ENCODE results near the gene DTX1. TPM values are rescaled to one million over a fixed set of nuclear protein-coding genes. Genes with fewer than 3 reads are reported as not detected.

DTX1 gene
- total and polyA plus RNA-seq, 2 of the 8 experiments (the other 6 are each of a cell fraction or from before 2014, with no cell fraction given) = 4.7 to 6.9 TPM

GRCh38 chr12:113130457-113131135 lies 74.1 kb downstream of the DTX1 start (continued):
- TF ChIP-seq CTCF (IDR thresholded peaks at IDR 0.05; ENCODE audit: control extremely low read depth in 1 of 3, insufficient read depth in 1 of 3, low read depth in 1 of 3, low read length in 3 of 3) (peak; percentile 70 to 84 (median 83)), CHD2 (IDR thresholded peaks at IDR 0.05; ENCODE audit: low read length) (0 out of 2 replicates have a peak, but pooled peaks have one; percentile 8), POU5F1 (IDR thresholded peaks at IDR 0.05; ENCODE audit: low read depth, low read length) (no peak), NRF1 (IDR thresholded peaks at IDR 0.05; ENCODE audit: low read depth, low read length) (no peak), PHF8 (conservative IDR thresholded peaks at IDR 0.05; ENCODE audit: low read depth, low read length) (no peak), CTBP2 (IDR thresholded peaks at IDR 0.05; ENCODE audit: borderline replicate concordance, insufficient read depth, insufficient read length, low read length) (no peak), GTF2F1 (IDR thresholded peaks at IDR 0.05; ENCODE audit: borderline replicate concordance, low read depth, low read length) (no peak), POLR2AphosphoS5 (IDR thresholded peaks at IDR 0.05; ENCODE audit: low read depth, low read length) (no peak), CBX5 (IDR thresholded peaks at IDR 0.05; ENCODE audit: low read depth, low read length) (no peak), CREB1 (IDR thresholded peaks at IDR 0.05) (peak; percentile 65), RXRA (IDR thresholded peaks at IDR 0.05; ENCODE audit: insufficient read depth, low read depth, low read length) (no peak), KDM1A (IDR thresholded peaks at IDR 0.05; ENCODE audit: borderline replicate concordance, low read length) (no peak), YY1 (IDR thresholded peaks at IDR 0.05; ENCODE audit: low read depth, low read length) (peak; percentile 71), RAD21 (IDR thresholded peaks at IDR 0.05 in 1 of 2, conservative IDR thresholded peaks at IDR 0.05 in 1 of 2; ENCODE audit: low read depth in 2 of 2, low read length in 2 of 2) (peak; percentile 50 to 62), SIRT6 (IDR thresholded peaks at IDR 0.05; ENCODE audit: low read length) (no peak), CHD1 (IDR thresholded peaks at IDR 0.05; ENCODE audit: low read depth, low read length) (no peak), TBP (IDR thresholded peaks at IDR 0.05; ENCODE audit: low read depth, low read length) (no peak), ASH2L (IDR thresholded peaks at IDR 0.05; ENCODE audit: low read length) (no peak), SRF (IDR thresholded peaks at IDR 0.05; ENCODE audit: low read depth, low read length) (no peak), SP1 (IDR thresholded peaks at IDR 0.05; ENCODE audit: low read depth, low read length) (no peak), MAFK (IDR thresholded peaks at IDR 0.05; ENCODE audit: low read depth, low read length) (peak; percentile 5; the same call in 1 of the 2 replicates)
